ENCODE data around the gene JAG1.
A peak's percentile ranks its signal among the peaks of the same experiment; 100 is the strongest.

The JAG1 gene

DNA sequence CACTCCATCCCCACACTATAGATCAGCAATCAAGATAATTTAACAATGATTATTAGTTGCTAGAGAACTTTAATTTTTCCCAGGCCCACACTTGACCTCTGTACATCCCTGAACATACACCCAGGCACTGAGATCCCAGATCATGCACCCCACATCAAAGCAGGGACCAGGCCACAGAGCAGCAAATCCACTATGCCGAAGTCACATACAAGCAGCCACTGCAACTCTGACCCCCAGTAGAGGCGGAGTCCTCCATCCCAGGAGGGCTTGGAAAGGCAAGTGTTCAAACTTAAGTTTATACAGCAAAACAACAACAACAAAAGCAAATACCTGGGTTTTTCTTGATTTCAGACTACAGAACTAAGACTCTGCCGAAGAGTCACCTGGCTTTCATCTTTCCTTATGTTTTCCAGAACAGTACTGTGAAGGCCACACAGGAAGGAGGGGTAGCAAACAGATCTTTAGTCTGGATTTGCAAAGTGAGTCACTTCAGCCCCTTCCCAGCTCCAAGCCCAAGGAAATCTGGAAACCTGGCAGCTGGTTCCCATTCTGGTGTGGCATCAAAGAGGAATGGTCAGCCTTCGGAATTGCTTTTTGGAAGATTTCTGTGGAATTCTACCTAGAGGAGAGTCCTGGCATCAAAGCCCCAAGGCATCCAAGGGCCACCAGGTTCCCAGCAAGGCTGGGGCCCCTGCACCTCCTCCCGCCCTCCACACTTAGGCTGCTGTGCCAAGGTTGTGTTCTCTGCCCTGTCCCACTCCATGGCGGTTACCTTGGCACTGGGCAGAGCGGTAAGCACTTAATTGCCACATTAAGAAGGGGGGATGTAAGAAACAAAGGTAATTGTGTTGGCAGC, 7.3 kb downstream of the JAG1 start:
- DNase-seq, result no peak

DNA sequence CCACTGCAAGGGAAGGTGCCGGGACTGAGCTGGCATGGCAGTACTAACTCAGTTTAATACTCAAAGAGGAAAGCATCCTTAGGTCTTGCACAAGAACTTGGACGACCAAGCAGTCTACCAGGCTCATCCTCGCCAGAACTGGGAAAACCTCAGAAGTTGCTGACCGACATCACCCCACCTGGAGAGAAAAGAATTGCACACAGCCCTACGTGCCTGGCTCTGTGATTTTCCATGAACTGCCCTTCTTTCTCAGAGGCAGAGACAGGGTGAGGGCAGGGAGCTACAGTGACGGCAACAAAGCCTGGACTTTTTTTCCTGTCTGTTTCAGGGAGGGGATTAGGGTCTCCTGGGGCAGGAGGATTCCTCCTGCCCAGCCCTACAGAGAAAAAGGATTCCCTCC, 8.0 kb downstream of the JAG1 start:
- DNase-seq, result no peak

DNA sequence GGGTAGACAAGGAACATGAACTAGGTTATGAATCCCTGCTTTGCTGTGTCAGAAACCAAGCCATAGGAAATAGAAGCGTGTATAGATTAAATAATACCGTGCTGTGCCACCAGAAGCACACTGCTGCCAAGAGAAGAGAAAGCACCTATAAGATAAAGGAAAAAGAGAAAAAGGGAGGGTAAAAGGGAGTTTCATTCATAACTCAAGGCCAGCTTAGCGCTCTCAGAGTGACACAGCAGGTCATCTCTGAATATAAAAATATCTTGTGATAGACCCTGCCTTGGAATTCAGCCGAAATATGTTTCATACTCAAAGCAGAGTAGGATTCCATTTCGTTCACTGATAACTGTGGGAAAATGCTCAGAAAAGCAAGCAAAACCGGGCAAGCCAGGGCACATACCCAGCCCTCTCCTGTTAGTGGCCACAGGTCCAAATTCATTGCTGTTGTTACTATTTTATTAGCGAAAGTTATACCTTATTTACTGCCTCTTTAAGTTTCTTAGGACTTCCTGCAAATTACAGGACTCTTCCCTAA, 8.7 kb downstream of the JAG1 start:
- no peak for DNase-seq

DNA sequence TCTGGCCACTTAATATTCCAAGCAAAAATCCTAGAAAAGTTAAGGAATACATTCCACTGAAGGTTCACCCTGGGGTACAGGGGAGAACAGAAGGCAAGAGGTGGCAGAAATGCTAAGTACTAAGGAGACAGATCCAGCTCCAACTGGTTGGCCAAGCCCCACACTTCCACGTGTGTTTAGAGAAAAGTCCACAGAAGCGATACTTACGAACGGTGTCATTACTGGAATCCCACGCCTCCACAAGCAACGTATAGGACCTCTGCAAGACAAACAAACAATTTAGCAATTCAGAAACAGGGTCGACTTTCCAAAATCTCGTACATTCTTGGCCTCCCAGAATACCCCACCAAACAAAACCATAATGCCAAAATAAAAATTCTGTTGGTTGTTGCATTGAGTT, 10.0 kb downstream of the JAG1 start:
- no peak for DNase-seq

DNA sequence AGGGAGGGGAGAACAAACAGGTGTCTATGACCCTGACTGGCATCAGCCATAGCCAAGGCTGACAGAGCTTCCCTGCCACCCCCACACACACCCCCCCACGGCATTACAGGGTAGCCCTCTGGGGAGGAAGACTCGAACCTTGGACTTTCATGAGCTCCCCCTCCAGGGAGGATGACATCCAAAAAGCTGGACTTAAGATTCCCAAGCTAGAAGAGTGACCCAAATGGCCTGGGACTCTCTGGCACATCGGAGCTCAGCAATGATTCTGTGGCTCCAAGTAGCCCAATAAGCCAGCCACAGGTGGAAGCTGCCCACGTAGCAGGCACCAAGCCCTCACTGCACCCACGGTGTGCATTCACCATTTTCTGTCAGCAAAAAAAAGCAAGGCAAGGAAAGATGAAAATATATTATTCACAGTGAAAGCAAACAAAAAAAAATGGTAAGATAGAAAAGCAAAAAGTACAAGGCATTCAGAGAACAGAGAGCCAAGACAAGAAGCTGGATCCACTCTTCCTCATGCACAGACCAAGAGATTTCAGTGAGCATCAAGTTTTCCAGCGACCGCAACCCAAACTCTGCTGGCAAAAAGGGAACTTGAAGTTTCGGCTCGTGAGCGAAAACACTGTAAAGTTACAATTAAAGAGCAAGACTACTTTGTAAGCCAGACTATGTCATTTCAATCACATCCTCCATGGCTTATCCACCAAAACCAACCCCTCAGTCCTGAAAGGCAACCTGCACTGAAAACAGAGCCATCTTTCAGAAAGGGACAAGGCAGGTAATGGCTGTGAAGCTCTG, 10.9 kb downstream of the JAG1 start:
- no peak for DNase-seq

DNA sequence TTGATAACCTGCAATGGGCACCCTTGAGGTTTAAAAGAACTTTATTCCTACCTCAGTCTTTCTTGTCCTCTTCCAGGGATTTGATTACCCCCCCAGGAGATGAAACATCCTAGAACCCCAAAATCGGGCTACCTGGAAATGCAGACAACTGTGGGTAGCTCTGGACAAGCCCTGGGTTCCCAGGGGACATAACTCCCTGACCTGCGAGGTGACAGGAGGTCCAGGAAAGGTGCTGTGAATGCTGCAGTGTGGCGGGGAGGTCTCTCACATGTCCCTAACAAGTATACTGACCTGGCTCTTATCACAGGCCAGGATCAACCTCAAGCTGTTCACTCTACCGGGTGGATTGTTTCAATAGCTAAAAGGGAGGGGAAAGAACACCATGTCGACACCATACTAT, 11.6 kb downstream of the JAG1 start:
- DNase-seq, result no peak

DNA sequence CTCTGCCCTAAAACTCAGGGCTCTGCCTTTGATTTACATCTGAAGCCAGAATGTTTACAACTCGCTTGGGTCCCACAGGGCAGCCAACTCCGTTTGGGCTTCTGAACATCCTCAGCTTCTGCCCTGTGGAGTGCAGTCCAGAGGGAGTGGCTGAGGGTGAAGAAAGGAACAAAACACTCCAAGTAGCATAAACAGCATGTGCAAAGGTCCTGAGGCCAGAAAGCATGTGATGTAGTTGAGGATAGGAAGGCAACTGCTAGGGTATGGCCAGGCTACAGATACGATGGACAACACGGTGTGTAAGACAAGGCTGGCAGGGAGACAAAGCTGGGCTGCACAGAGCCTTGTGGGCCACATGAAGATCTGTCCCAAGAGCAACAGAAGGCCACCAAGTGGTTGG, 12.5 kb downstream of the JAG1 start:
- no peak for DNase-seq

DNA sequence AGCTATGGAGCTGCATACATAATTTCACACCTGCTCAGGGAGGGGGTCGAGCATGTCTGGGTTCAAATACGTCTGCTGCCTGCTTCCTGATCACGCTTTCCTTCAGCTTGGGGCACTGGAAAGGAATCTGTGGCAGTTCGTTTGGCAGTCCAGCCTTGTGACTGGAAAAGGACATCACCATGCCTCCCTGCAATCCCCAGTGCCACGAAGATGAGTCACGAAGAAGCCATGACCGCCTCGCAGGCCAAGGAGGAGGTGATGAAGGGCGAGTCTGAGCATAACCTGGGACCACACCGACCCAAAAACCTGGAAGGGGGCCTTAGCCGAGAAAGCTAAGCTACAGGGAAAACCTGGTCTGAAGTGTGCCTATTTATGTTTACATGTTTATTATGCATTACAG, 13.1 kb downstream of the JAG1 start:
- no peak for DNase-seq

DNA sequence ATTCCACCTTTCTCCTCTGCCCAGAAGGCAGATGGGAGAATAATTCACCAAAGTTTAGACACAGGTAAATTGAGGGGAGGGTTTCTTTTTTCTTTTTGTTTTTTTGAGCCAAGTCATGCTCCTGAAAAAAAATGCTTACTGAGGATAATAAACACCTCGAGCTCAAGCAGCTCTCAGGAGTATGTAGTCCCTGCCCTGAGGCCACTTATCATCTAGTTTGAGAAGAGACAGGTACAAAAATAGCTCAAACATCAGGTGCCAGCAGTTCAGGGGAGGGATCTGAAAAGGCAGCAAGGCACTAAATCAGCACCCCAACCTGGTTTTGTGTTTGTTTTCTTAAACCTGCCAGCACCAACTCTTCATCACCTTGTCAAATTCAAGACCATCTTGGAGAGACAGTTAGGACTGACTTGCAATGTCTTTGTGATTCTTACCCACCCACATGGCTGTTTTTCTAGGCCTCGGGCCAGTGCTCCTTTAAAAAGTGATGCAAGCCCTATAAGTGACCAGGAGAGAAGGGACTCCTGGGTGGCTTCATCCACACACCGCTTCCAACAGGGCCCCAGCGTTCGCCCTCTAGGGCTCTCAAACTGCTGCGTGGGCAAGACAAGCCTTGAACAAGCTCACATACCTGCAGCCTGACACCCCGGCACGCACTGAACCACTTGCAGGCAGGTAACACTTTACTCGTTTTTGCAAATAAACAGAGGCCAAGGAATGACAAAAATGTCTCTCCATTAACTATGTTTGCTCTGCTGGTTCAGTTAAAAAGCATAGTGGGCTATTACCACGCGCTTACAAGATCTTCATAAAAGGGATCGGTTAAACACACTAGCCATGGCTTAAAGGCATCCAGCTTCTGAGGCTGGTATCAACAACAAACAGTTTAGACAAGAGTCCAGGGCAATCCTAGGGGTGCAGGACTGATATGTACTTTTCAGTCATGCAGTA, 13.9 kb downstream of the JAG1 start:
- no peak for DNase-seq

DNA sequence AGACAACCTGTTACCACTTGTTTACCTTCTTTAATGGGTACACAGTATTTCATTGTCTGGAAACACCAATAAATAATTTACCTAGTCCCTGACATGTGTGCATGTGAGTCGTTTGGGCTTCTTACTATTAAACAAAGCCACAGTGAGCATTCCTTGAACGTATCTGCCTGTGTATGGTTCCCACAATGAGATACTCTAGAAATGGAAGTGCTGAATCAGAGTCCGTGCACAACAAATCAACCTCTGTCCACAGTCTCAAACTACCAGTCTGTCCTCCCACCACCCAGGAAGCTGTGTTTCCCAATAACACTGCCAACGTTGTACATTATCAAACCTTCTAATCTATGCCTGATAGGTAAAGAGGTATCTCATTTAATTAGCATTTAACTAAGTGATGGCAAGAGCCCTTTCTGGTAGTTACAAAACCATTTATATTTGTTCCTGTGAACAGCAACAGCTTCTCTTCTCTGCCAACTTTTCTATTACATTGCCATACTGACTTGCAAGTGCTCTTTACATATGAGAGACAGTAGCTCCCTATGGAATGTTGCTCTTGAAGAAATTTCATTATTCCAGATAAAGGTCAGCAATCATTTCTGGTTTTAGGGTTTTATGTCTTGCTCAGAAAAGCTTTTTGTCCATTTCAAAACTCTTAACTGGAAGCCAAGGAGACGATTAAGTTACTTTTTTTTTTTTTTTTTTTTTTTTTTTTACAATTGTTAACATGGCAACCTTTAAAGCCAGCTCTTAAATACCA, 14.7 kb downstream of the JAG1 start:
- DNase-seq, result no peak

DNA sequence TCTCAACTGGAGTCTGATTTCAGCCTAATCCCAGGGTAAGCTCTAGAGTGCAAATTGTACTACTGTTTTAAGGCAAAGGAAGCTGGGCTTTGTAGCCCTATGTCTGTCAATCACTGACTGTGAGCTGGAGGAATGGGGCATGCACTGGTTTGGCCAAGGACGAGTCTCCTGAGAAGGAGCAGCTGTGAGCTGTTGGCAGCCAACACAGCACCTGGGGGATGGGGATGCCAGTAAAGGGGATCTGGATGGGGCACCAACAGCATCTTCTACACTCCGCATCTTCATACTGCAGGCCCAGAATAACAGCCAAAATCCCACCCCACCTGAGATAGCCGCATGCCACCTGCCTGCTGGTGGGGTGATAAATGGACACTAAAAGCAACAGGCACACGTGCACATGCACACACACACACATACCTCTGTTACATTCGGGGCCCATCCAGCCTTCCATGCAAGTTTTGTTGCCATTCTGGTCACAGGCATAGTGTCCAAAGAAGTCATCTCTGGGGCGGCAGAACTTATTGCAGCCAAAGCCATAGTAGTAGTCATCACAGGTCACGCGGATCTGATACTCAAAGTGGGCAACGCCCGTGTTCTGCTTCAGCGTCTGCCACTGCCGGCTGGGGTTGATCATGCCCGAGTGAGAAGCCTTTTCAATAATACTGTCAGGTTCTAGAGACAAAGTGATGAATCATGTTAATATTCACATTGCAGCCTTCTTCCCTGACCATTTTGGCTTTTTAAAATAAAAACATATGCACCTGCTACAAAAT, 15.6 kb downstream of the JAG1 start:
- DNase-seq, result peak; percentile 9

DNA sequence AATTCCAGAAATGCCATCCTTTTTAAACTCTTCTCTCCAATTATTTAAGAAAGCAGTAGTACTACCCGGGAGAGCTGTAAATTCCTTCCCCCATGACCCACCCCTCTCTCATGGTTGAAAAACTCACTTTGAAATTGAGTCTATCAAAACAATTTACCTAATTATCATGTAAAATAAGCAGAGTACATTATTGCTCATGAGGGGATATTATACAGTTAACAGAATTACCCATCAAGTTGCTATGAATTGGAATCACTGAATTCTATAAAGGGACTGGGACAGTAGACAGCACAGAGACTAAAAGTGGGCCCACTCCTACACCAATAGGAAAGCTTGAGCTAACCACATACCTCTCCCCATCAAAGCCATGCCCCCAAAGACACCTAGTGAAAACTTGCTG, 16.3 kb downstream of the JAG1 start:
- DNase-seq, result no peak

DNA sequence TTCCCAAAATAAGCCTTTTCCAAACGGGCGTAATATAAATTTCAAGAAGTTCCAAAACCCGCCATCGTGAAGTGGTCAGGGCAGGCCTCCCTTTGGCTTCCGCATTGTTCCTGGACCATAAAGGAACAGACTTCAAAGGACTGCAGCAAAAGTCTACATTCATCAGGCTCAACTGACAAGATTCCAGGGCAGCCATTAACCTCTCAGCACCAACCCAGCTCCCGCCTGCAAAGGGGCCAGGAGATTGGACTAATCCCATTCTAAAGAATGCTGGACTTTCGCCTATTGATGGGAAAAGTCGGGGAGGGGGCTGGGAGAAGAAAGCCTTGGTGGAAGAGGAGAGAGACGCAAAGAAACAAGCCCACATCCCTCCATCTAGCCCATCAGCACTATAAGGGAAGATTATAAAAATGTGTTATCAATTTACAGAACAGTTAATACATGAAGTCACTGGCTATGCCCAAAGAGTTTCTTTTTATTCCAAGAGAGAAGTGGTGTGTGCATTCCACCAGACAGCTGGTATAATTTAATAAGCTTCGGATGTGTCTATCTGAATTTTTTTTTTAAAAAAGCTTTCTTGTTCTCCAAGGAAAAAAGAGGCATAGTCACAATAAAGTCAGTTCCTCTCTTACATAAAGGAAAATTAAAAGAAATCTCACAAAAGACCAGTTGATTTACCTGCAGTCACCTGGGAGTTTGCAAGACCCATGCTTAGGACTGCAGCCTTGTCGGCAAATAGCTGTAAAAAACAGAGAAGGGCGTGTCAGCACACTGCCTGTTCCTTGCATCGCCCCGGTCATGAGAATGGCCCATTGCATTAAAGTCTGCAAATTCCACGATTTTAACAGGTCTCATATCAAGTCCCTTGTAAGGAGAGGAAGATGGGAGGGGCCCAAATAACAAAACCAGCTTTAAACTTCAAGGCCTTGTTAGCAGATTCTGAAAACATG, 17.8 kb downstream of the JAG1 start:
- DNase-seq, result no peak

DNA sequence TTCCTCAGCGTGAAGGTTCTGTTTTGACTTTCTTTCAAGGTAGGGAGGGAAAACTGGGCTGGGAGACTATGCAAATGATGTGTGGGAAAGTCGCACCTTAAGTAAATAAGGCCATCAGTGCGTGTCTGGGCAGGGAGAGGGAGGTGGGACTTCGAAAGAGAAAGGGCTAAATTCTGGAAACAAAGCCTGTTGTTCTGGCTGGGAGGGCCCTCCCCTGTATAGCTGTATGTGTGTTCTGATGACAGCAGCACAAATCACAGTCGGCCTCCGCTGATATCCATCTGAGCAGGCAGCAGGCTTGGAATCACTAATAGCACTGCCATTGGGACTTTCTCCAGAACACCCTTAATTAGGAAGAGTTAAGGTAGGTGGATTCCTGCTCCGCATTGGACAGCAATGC, 19.2 kb downstream of the JAG1 start:
- peak; percentile 96 for DNase-seq

DNA sequence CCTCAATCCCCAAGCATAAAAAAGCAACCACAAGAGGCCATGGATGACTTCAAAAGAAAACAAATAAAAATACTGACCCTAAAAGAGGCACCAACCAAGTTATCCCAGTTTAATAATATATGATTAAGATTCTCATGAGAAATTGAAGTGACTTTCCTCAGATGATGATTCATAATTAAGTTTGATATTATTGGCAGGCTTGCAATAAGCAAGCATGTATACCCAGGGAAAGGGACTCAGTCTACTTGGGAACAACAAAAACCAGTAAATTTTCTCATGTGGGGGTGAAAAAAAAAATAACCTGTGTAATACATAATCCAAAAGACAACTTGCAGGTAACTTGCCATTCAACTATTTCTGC, 19.6 kb downstream of the JAG1 start:
- no peak for DNase-seq

DNA sequence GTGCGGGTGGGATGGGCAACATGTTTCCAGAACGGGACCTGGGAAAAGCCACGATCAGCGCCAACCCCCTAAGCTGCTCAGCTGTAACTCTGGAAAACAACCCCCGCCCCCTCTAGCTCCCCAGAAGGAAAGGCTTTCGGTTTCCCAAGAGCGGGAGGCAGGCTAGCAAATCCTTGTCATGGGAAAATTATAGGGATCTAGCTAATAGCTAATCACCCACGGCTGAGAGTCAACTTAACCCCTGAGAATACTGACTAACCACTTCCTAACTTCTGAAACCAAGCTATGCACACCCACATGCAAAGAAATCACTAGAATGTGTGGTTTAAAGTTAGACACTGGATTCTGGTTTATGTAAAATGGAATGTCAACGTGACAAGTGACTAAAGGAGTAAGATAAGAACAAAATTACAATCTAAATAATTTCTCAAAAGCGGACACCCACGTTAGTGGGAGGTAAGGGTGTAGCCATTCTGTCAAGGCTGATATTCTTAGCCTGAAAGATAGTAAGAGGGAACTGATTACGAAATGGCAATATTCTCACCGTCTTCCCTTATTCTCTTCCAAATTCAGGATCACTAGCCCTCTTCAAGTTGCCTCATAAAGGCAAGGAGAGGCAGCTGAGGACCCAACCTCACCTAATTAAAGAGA, 20.1 kb downstream of the JAG1 start:
- DNase-seq, result no peak

DNA sequence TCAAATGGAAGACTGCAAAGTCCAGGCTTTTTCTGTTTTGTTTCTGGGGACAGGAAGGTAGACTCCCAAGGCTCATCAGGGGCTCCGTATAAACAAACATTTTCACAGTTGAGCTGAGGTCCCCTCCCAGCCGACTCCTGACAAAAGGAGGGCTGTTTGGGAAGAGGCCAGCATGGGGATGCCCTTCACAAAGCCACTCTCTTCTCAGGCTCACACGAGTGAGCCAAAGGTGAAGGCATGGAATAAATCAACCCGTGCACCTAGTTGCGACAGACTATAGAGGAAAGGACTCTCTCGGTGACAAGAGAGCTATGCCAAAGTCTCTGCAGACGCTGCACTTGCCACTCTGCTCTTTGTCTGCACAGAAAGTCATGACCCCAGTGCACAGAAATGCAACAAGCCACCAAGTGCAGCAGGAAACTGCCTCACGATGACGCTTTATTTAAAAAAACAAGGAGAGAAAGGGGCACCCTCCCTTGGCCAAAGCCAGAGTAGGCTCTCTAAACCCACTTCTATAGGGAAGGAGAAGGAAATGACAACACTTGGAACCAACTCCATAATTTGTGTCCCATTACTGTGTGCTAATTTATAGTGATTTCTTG, 21.0 kb downstream of the JAG1 start:
- peak; percentile 26 for DNase-seq

DNA sequence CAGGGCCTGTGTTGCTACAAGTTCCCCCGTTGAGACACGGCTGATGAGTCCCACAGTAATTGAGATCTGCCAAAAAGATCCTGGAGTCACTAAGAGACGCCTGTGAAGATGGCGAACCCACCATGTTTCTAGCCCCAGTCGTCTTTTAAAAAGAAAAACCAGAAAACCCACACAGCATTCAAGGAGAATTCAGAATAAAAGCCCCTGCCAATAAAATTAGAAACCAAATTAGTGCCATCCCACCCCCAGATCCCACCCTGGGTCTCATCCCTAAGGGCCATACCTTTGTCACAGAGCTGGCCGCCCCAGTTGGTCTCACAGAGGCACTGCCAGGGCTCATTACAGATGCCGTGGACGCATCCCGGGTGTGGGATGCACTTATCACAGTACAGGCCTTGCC, 21.6 kb downstream of the JAG1 start:
- no peak for DNase-seq
